Sigmoid colon (tissue), 7 donors: ENCODE data around the gene NOL12. TPM values are rescaled to one million over a fixed set of nuclear protein-coding genes. Genes with fewer than 3 reads are reported as not detected.

Experiments used
- DNase-seq: peaks from one replicate; pipeline ENCODE4 v3.0.0-alpha.2; 2019
- H3K27ac ChIP-seq, 4 donors: fragments of 200-600 bp; sonication (generic); one replicate each; pipeline ENCODE4 v1.5.1; 2016 to 2019; ENCODE audit warnings: mild to moderate bottlenecking in 1 of 4
- H3K27me3 ChIP-seq, 3 donors: fragments of 200-600 bp; sonication (generic); one replicate each; pipeline ENCODE4 v1.5.1; 2019; ENCODE audit warnings: mild to moderate bottlenecking in 1 of 3
- H3K36me3 ChIP-seq, 4 donors: fragments of 200-600 bp; sonication (generic); one replicate each; pipeline ENCODE4 v1.5.1; 2016 to 2019
- H3K4me1 ChIP-seq, 4 donors: fragments of 200-600 bp; sonication (generic); one replicate each; pipeline ENCODE4 v1.5.1; 2017 to 2019
- H3K4me3 ChIP-seq, 4 donors: fragments of 200-600 bp; sonication (generic); one replicate each; pipeline ENCODE4 v1.5.1; 2017 to 2019; ENCODE audit warnings: mild to moderate bottlenecking in 2 of 4, moderate library complexity in 1 of 4
- H3K9me3 ChIP-seq, 4 donors: fragments of 200-600 bp in 3 of 4; sonication (generic) in 3 of 4; one replicate each; pipeline versions ENCODE4 v1.5.1 to v1.6.1; 2013 to 2019
- CTCF ChIP-seq, 4 experiments: fragments of 450-650 bp in 3 of 4; fragments of 200-600 bp in 1 of 4; IDR thresholded peaks; one replicate each; pipeline ENCODE4 v1.5.1; 2016 to 2019; ENCODE audit warnings: antibody characterized with exemption in 4 of 4, mild to moderate bottlenecking in 3 of 4, moderate library complexity in 2 of 4
- EP300 ChIP-seq, 4 donors: sonication (generic); formaldehyde crosslinking; IDR thresholded peaks; one replicate each; pipeline ENCODE4 v1.6.1; 2017; ENCODE audit warnings: antibody characterized with exemption in 4 of 4
- POLR2A ChIP-seq, 2 donors: fragments of 450-650 bp; IDR thresholded peaks; one replicate each; pipeline ENCODE4 v1.6.1; 2016; ENCODE audit warnings: antibody characterized with exemption in 2 of 2, mild to moderate bottlenecking in 2 of 2, moderate library complexity in 2 of 2
- POLR2AphosphoS5 ChIP-seq, 4 donors: sonication (generic); formaldehyde crosslinking; IDR thresholded peaks; one replicate each; pipeline ENCODE4 v1.6.1; 2017; ENCODE audit warnings: antibody characterized with exemption in 4 of 4
- WGBS, 2 donors: extraction: QIAGEN DNeasy Blood & Tissue Kit; methylation state at CpG; one replicate each; pipeline ENCODE4 v1.1.7; 2013; 5-methylcytosine and 5-hydroxymethylcytosine counted together
- intact Hi-C: fragments of 100-400 bp; cut with DNase I; formaldehyde crosslinking; loops from one replicate; pipeline ENCODE4 v1.15.1; 2023
- polyA plus RNA-seq, 3 donors: library from polyadenylated mRNA; stranded (reverse); fragments of 200-250 nt; gene quantifications; one replicate each; pipeline ENCODE4 v1.2.3, GENCODE V29; 2013
- total RNA-seq, 4 donors: library from RNA; depleted of rRNA; stranded (reverse); fragments of >200 nt; gene quantifications; one replicate each; pipeline ENCODE4 v1.1.0, GENCODE V29; 2016
- donor health status: healthy with polysubstance abuse.
- donor health status: Bipolar disorder and iron deficiency.
- donor health status: healthy.

NOL12 gene
- total and polyA plus RNA-seq, 7 donors, result 10.7 to 41.4 (median 28.2) TPM

DNA sequence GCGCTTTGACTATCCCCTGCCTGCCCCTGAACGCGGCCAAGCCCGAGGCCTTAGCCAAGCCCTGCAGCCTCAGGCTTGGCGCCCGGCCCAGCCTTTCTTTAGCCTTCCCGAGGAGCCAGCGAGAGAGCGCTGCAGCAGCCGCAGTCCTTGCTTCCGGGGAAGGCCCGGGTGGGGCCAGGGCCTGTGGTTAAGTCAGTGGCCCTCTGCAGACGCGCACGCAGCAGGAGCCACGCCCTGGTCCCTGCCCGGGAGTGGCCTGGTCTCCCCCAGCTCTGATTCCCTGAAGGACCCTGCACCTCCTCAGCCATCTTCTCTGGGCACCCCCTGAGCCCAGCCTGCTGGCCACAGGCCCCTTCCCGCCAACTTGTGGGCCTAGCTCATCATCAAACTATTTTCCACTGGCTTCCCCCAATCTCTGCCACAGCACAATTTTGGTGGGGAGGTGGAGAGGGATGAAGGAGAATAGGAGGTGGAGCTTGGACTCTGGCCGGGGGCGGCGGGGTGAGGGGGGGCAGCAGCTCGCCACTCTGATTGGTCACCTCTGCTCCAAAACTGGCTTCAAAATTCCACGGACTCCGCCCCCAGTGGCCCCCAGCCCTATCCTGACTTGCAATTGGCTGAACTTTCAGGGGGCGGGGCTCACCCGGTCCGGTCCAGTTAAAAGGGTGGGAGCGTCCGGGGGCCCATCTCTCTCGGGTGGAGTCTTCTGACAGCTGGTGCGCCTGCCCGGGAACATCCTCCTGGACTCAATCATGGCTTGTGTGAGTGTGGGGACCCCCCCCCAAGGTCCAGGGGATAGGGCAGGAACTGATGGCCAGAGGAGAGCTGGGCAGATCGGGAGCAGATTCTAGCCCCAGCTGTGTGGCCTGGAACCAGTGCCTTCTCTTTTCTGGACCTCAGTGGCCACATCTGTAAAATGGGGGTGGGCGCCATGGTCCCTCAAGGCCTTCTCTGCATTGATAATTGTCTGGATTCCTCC lies 10.9 kb upstream of the NOL12 start, which contains the start of gene LGALS1:
LGALS1 (plus strand) TSS at position 686 of the 979 bp plus-strand sequence; CDS start at position 753, 67 bp downstream.
- peak; percentile 99 for DNase-seq
- intact Hi-C loops, result no loop called here
- WGBS, 2 donors, result 10 to 16% methylated on average over 34 of the region's 34 CpGs
- Histone ChIP-seq H3K9me3 (no peaks in the 10 kb centered on the region), H3K27me3 (no peaks in the 10 kb centered on the region), H3K27ac (peak within 1 kb of the TSS; percentile 92 to 99 (median 95)), H3K4me1 (peaks cover 0 to 62% (median 52%) of the 10 kb centered on the region in 4 donors), H3K4me3 (peak within 1 kb of the TSS; percentile 48 to 67 (median 59)), H3K36me3 (peaks cover 0 to 18% (median 6%) of the 10 kb centered on the region in 4 donors)
- TF ChIP-seq EP300 (IDR thresholded peaks at IDR 0.05), result peak in 2 of 4 donors; percentile 49 to 50
- peak; percentile 83 to 97 (median 92) for TF ChIP-seq POLR2AphosphoS5 (IDR thresholded peaks at IDR 0.05)
- no peak for TF ChIP-seq CTCF (IDR thresholded peaks at IDR 0.05)
- peak; percentile 79 to 89 for TF ChIP-seq POLR2A (IDR thresholded peaks at IDR 0.05)

DNA sequence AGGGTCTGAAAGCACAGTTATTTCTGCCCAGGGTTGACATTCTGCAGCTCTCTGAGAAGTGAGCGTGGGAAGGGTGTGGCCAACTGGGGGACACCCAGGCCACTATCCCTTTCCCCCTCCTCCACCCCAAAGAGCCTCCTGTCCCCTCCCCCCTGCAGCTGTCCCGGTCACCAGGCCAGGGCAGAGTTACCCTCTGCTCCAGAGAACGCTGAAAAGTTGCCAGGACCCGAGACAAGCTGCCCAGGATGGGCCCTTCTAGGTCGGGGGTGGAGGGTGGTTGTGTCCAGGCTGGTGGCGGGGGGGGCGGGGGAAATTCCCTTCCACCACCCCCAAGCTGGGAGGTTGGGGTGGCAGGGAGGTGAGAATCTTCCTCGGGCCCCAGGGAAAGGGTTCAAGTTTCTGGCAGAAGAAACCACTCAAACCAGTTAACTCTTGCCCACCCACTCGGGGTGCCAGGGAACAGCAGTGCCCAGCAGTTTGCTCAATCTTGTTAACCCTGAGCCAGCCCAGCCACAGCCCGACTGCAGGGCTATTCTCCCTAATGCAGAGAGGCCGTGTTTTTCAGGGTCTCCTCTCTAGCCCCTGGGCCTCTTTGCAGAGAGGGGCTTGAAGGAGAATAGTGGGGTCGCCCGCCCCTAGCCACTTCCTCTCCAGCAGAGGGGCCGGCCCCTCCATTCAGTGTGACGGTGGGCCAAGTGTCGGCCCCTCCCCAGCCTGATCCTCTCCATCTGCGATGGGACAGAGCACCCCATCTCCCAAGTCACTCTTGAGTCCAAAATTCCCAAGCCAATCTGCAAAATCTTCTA lies 10.0 kb upstream of the NOL12 start:
- TF ChIP-seq POLR2A (IDR thresholded peaks at IDR 0.05) (no peak), EP300 (IDR thresholded peaks at IDR 0.05) (no peak), POLR2AphosphoS5 (IDR thresholded peaks at IDR 0.05) (no peak), CTCF (IDR thresholded peaks at IDR 0.05) (no peak)
- peaks cover 0 to 18% (median 6%) of the 10 kb centered on the region in 4 donors for H3K36me3 ChIP-seq
- no peaks in the 10 kb centered on the region for H3K9me3 ChIP-seq
- DNase-seq, result peak; percentile 86
- 22 to 40% methylated on average over 17 of the region's 17 CpGs for WGBS, 2 donors
- peaks cover 0 to 66% (median 56%) of the 10 kb centered on the region in 4 donors for H3K4me1 ChIP-seq
- intact Hi-C loops, result loop anchor here (2.0 kb wide), 1 partner anchor 69 kb away; no protein-coding TSS in a partner anchor
- peak overlapping the region; percentile 48 to 67 (median 59) for H3K4me3 ChIP-seq
- H3K27me3 ChIP-seq, result no peaks in the 10 kb centered on the region
- H3K27ac ChIP-seq, result peak overlapping the region; percentile 92 to 99 (median 95)

GRCh38 chr22:37676736-37677492 lies 9.2 kb upstream of the NOL12 start:
- WGBS, 2 donors, result 1 to 3% methylated on average over 42 of the region's 42 CpGs
- H3K9me3 ChIP-seq, result no peaks in the 10 kb centered on the region
- peak; percentile 96 for DNase-seq
- peaks cover 0 to 73% (median 63%) of the 10 kb centered on the region in 4 donors for H3K4me1 ChIP-seq
- intact Hi-C loops, result loop anchor here (2.0 kb wide), 1 partner anchor 68 kb away; no protein-coding TSS in a partner anchor
- peak overlapping the region; percentile 48 to 67 (median 59) for H3K4me3 ChIP-seq
- peak overlapping the region; percentile 92 to 99 (median 95) for H3K27ac ChIP-seq
- peak; percentile 19 to 37 for TF ChIP-seq POLR2A (IDR thresholded peaks at IDR 0.05)
- peak; percentile 68 to 88 (median 76) for TF ChIP-seq POLR2AphosphoS5 (IDR thresholded peaks at IDR 0.05)
- TF ChIP-seq EP300 (IDR thresholded peaks at IDR 0.05), result peak in 2 of 4 donors; percentile 24 to 49
- TF ChIP-seq CTCF (IDR thresholded peaks at IDR 0.05), result no peak
- peaks cover 0 to 18% (median 6%) of the 10 kb centered on the region in 4 donors for H3K36me3 ChIP-seq
- H3K27me3 ChIP-seq, result no peaks in the 10 kb centered on the region
